22Rv1 (cell line): ENCODE data around the gene FLT4.

Source experiments
- ZFX ChIP-seq: fragments of 450-650 bp; IDR thresholded peaks from 2 replicates; pipeline ENCODE4 v1.6.1; 2017; ENCODE audit warnings: antibody characterized with exemption, borderline replicate concordance
- TF ChIP-seq, protein P1 (sequence below): fragments of 450-650 bp; IDR thresholded peaks from 2 replicates; pipeline ENCODE4 v1.5.1; 2017; ENCODE audit warnings: mild to moderate bottlenecking

DNA sequence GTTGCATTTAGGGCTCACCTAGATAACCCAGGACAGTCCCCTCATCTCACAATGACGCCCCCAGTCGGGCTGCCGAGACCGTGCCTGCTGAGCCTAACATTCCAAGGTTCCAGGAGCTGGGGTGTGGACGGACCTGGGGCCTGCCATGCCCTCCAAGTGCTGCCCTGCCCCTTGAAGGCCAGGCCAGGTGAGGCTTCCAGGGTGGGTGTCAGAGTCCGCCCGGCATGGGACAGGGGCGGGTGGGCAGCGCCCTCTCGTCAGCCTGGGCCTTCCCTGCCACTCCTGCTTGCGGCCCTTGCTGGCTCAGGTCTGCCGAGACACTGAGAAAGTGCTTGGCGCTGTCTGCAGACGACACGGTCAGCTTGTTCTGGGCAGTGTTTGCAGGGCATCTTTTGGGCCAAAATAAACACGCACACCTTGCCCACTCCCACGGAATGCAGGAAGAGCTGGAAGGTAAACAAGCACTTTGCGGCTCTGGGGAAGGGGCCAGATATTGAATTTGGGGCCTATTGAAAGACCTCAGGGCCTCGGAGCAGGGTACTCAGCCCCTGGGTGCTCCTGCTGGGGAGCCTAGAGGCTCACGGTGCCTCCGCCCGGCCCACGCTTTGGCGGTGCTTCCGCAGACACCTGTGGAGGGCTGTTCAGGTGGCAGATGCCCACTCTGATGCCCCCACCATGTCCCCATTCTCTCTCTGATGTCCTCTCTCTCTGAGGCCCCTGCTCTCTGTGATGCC lies 53.9 kb downstream of the FLT4 start:
- TF ChIP-seq, protein P1, sequence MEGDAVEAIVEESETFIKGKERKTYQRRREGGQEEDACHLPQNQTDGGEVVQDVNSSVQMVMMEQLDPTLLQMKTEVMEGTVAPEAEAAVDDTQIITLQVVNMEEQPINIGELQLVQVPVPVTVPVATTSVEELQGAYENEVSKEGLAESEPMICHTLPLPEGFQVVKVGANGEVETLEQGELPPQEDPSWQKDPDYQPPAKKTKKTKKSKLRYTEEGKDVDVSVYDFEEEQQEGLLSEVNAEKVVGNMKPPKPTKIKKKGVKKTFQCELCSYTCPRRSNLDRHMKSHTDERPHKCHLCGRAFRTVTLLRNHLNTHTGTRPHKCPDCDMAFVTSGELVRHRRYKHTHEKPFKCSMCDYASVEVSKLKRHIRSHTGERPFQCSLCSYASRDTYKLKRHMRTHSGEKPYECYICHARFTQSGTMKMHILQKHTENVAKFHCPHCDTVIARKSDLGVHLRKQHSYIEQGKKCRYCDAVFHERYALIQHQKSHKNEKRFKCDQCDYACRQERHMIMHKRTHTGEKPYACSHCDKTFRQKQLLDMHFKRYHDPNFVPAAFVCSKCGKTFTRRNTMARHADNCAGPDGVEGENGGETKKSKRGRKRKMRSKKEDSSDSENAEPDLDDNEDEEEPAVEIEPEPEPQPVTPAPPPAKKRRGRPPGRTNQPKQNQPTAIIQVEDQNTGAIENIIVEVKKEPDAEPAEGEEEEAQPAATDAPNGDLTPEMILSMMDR, result no peak
- TF ChIP-seq ZFX, result no peak
